NK-92 (cell line): ENCODE measurements around the gene ZNF746.
"Not testable (repeated sequence)": the region's sequence is repeated elsewhere in the genome, so short reads cannot be mapped to it uniquely, and the experiment has no call there.

Experiments
- DNase-seq: peaks from one replicate; lab custom pipeline; 2025; ENCODE audit not compliant: unreplicated experiment; lab: John Stamatoyannopoulos, UW

ZNF746 gene

GRCh38 chr7:149497467-149498261 lies at the start of gene ZNF746:
ZNF746 (minus strand) TSS chr7:149497809; CDS start chr7:149497536, 273 bp downstream.
- no peak for DNase-seq

- no peak for DNase-seq
These were observed 49.5 kb upstream of the ZNF746 start for GRCh38 chr7:149547126-149547525.

GRCh38 chr7:149546331-149546730 lies 48.7 kb upstream of the ZNF746 start:
- no peak for DNase-seq

- DNase-seq: no peak
These were observed 46.4 kb upstream of the ZNF746 start for GRCh38 chr7:149544028-149544427.

GRCh38 chr7:149532654-149533053 lies 35.0 kb upstream of the ZNF746 start:
- DNase-seq: no peak

GRCh38 chr7:149529136-149529718 lies 31.6 kb upstream of the ZNF746 start:
- DNase-seq: no peak

GRCh38 chr7:149527414-149527813 lies 29.8 kb upstream of the ZNF746 start:
- no peak for DNase-seq

- DNase-seq: no peak
These were observed 27.7 kb upstream of the ZNF746 start for GRCh38 chr7:149525280-149525679.

GRCh38 chr7:149524394-149524793 lies 26.8 kb upstream of the ZNF746 start:
- DNase-seq: no peak

GRCh38 chr7:149510248-149510647 lies 12.6 kb upstream of the ZNF746 start:
- DNase-seq: no peak

- no peak for DNase-seq
These were observed 12.2 kb upstream of the ZNF746 start for GRCh38 chr7:149509774-149510173.

GRCh38 chr7:149505551-149505950 lies 7.9 kb upstream of the ZNF746 start:
- DNase-seq: no peak

- no peak for DNase-seq
These were observed 4.0 kb upstream of the ZNF746 start for GRCh38 chr7:149501651-149502050.

GRCh38 chr7:149500910-149501309 lies 3.3 kb upstream of the ZNF746 start:
- no peak for DNase-seq

- no peak for DNase-seq
These were observed 2.6 kb upstream of the ZNF746 start for GRCh38 chr7:149500201-149500600.

GRCh38 chr7:149498811-149499210 lies 1.2 kb upstream of the ZNF746 start:
- no peak for DNase-seq

GRCh38 chr7:149496642-149497391 lies 792 bp downstream of the ZNF746 start:
- no peak for DNase-seq

GRCh38 chr7:149495785-149496641 lies 1.6 kb downstream of the ZNF746 start:
- no peak for DNase-seq

GRCh38 chr7:149494738-149495368 lies 2.8 kb downstream of the ZNF746 start:
- no peak for DNase-seq

- DNase-seq: not testable (repeated sequence)
These were observed 3.6 kb downstream of the ZNF746 start for GRCh38 chr7:149493975-149494374.

GRCh38 chr7:149493366-149493765 lies 4.2 kb downstream of the ZNF746 start:
- DNase-seq: no peak
